ENCODE results near the gene WDR4. TPM values are rescaled to one million over a fixed set of nuclear protein-coding genes. Genes with fewer than 3 reads are reported as not detected.

Gene WDR4
- total and polyA plus RNA-seq, 2 of the 4 experiments (the other 2 are of a cell fraction), result 11.3 to 20.8 TPM

- no peak overlapping the region for H3K4ac ChIP-seq (ENCODE audit: low read depth, low read length)
- no peak for ATAC-seq (ENCODE audit: low read depth)
- no peaks in the 10 kb centered on the region for H3K9me3 ChIP-seq (ENCODE audit: control insufficient read depth, insufficient read depth, low read length)
- POLR2A ChIA-PET (ENCODE audit: unreplicated experiment), result no interaction called here
- CTCF ChIA-PET, result no interaction called here
- H2BK5ac ChIP-seq (ENCODE audit: low read depth, low read length, poor library complexity, severe bottlenecking), result no peak overlapping the region
- H2BK120ac ChIP-seq (ENCODE audit: low read depth, low read length), result no peak overlapping the region
- H3K79me1 ChIP-seq (ENCODE audit: low read depth in 1 of 2, low read length in 2 of 2), result peaks cover 25 to 47% of the 10 kb centered on the region in 2 experiments
- H4K8ac ChIP-seq (ENCODE audit: low read depth in 2 of 2, low read length in 2 of 2), result no peak overlapping the region
- no peak overlapping the region for H2AK5ac ChIP-seq (ENCODE audit: low read depth, low read length)
- dilution Hi-C loops (cut with HindIII; ENCODE audit: low sequenced_read_pairs, unreplicated experiment) (no loop called here), intact Hi-C loops (cut with micrococcal nuclease) (no loop called here), in situ Hi-C loops (cut with MboI; ENCODE audit: low sequenced_read_pairs) (loop anchor here (25.0 kb wide), 1 partner anchor 100 kb away; no protein-coding TSS in a partner anchor)
- H3K36me3 ChIP-seq (ENCODE audit: control insufficient read depth, insufficient read depth, low read length), result peaks cover 47% of the 10 kb centered on the region
- no peaks in the 10 kb centered on the region for H3K4me1 ChIP-seq (ENCODE audit: control insufficient read depth, insufficient read depth, low read length)
- H3K27ac ChIP-seq (ENCODE audit: insufficient read depth, low read length), result no peak overlapping the region
- no peak overlapping the region for H2AK9ac ChIP-seq (replicated peaks; ENCODE audit: low read depth, low read length, poor library complexity)
- H4K20me1 ChIP-seq (ENCODE audit: insufficient read depth, low read length), result peaks cover 51% of the 10 kb centered on the region
- no peak overlapping the region for H2BK15ac ChIP-seq (ENCODE audit: low read depth, low read length)
- TF ChIP-seq CHD1 (IDR thresholded peaks at IDR 0.05; ENCODE audit: low read depth, low read length), result no peak
- TF ChIP-seq MAFK (IDR thresholded peaks at IDR 0.05; ENCODE audit: low read depth, low read length), result no peak
- no peak for TF ChIP-seq NFE2L2 (IDR thresholded peaks at IDR 0.05; ENCODE audit: low read depth, low read length)
- no peak for TF ChIP-seq FOS (IDR thresholded peaks at IDR 0.05; ENCODE audit: low read depth, low read length)
- no peak for TF ChIP-seq MAZ (IDR thresholded peaks at IDR 0.05; ENCODE audit: borderline replicate concordance, low read depth, low read length)
- no peak for TF ChIP-seq RFX5 (IDR thresholded peaks at IDR 0.05; ENCODE audit: low read depth, low read length)
- TF ChIP-seq SMC3 (IDR thresholded peaks at IDR 0.05; ENCODE audit: low read depth, low read length), result no peak
- TF ChIP-seq BHLHE40 (IDR thresholded peaks at IDR 0.05; ENCODE audit: low read depth, low read length), result no peak
- no peak for TF ChIP-seq POLR2A (IDR thresholded peaks at IDR 0.05; ENCODE audit: low read depth, low read length)
- no peak for TF ChIP-seq CEBPB (IDR thresholded peaks at IDR 0.05; ENCODE audit: low read depth, low read length)
- TF ChIP-seq RCOR1 (IDR thresholded peaks at IDR 0.05; ENCODE audit: insufficient replicate concordance, low read length), result no peak
- TF ChIP-seq CTCF (conservative IDR thresholded peaks at IDR 0.05; ENCODE audit: low read depth, low read length), result no peak
- no peak for TF ChIP-seq RAD21 (IDR thresholded peaks at IDR 0.05; ENCODE audit: low read length)
- no peak for TF ChIP-seq ELK1 (IDR thresholded peaks at IDR 0.05; ENCODE audit: borderline replicate concordance, low read depth, low read length)
- no peak for TF ChIP-seq MXI1 (IDR thresholded peaks at IDR 0.05; ENCODE audit: borderline replicate concordance, low read depth, low read length)
- no peak for TF ChIP-seq USF2 (IDR thresholded peaks at IDR 0.05; ENCODE audit: low read depth, low read length)
- no peak overlapping the region for H3K9ac ChIP-seq (ENCODE audit: low read depth, low read length)
- no peak overlapping the region for H2BK20ac ChIP-seq (ENCODE audit: low read depth, low read length)
- no peak overlapping the region for H4K5ac ChIP-seq (ENCODE audit: low read depth, low read length)
- H3K18ac ChIP-seq (ENCODE audit: low read depth, low read length), result no peak overlapping the region
- no peaks in the 10 kb centered on the region for H3K9me1 ChIP-seq (ENCODE audit: insufficient read depth, low read length)
- no peak overlapping the region for H2AFZ ChIP-seq (replicated peaks; ENCODE audit: low read length, poor library complexity)
- no peak for DNase-seq
- H3K56ac ChIP-seq (ENCODE audit: extremely low read depth, insufficient read depth, low read length), result no peak overlapping the region
- H3K23ac ChIP-seq (ENCODE audit: low read depth, low read length), result no peak overlapping the region
- H3K14ac ChIP-seq (replicated peaks; ENCODE audit: low read depth, low read length), result no peak overlapping the region
- WGBS, 2 experiments (ENCODE audit: extremely low coverage in 2 of 2, insufficient read length in 1 of 2), result 92% methylated on average over 17 of the region's 29 CpGs; no CpG with 5 or more reads in 1 of the 2 experiments
- no peak overlapping the region for H3K4me2 ChIP-seq (ENCODE audit: low read depth, low read length)
- BruUV-seq (replicated peaks), result no TSS peak
- no peak overlapping the region for H3K4me3 ChIP-seq (ENCODE audit: insufficient read depth, low read depth, low read length)
- H4K91ac ChIP-seq (ENCODE audit: insufficient read depth, low read depth, low read length), result no peak overlapping the region
- no peaks in the 10 kb centered on the region for H3K27me3 ChIP-seq (ENCODE audit: control insufficient read depth, insufficient read depth, low read length)
Measured at GRCh38 chr21:42861848-42862400, 17.4 kb downstream of the WDR4 start.
